Osteoblast (primary cell): ENCODE results near the gene STK40. TPM values are rescaled to one million over a fixed set of nuclear protein-coding genes. Genes with fewer than 3 reads are reported as not detected.
A peak's percentile ranks its signal among the peaks of the same experiment; 100 is the strongest.

Experiments
- DNase-seq: peaks from one replicate; pipeline ENCODE4 v3.0.0; 2011; ENCODE audit warnings: low spot score, mixed read lengths; ENCODE audit not compliant: insufficient read length; ENCODE audit errors: missing footprints
- H2AFZ ChIP-seq: 2 replicates; pipeline ENCODE4 v1.6.0; 2011; ENCODE audit warnings: mild to moderate bottlenecking, low read length
- H3K27ac ChIP-seq: 2 replicates; pipeline ENCODE4 v1.5.1; 2011; ENCODE audit warnings: mild to moderate bottlenecking, low read depth, low read length, moderate library complexity
- H3K27me3 ChIP-seq: 2 replicates; pipeline ENCODE4 v1.6.0; 2012; ENCODE audit warnings: mild to moderate bottlenecking, control low read depth, inconsistent platforms, low read length, moderate library complexity; ENCODE audit not compliant: insufficient read depth
- H3K36me3 ChIP-seq: 2 replicates; pipeline ENCODE4 v1.5.1; 2011; ENCODE audit warnings: mild to moderate bottlenecking, low read length, control low read depth, moderate library complexity; ENCODE audit not compliant: insufficient read depth
- H3K4me1 ChIP-seq: 2 replicates; pipeline ENCODE4 v1.5.1; 2011; ENCODE audit warnings: mild to moderate bottlenecking, low read length, control low read depth, moderate library complexity; ENCODE audit not compliant: insufficient read depth
- H3K4me2 ChIP-seq: 2 replicates; pipeline ENCODE4 v1.6.0; 2011; ENCODE audit warnings: mild to moderate bottlenecking, low read length; ENCODE audit not compliant: insufficient read depth
- H3K4me3 ChIP-seq: fragments of 200-600 bp; sonication (generic); 3 replicates; pipeline ENCODE4 v1.5.1; 2012; ENCODE audit warnings: mild to moderate bottlenecking, low read length, inconsistent platforms; ENCODE audit not compliant: insufficient read depth
- H3K79me2 ChIP-seq: 2 replicates; pipeline ENCODE4 v1.6.0; 2012; ENCODE audit warnings: mild to moderate bottlenecking, low read length, control low read depth, inconsistent platforms; ENCODE audit not compliant: insufficient read depth
- H3K9me3 ChIP-seq: 2 replicates; pipeline ENCODE4 v1.5.1; 2011; ENCODE audit warnings: low read depth, low read length, control low read depth
- H4K20me1 ChIP-seq: 2 replicates; pipeline ENCODE4 v1.6.0; 2012; ENCODE audit warnings: mild to moderate bottlenecking, low read length, control low read depth; ENCODE audit not compliant: insufficient read depth
- total RNA-seq: library from RNA; depleted of rRNA; stranded (reverse); fragments of >200 nt; gene quantifications from 2 replicates; pipeline ENCODE4 v1.2.3, GENCODE V29; 2012
- TF ChIP-seq, protein P1 (sequence below): IDR thresholded peaks from 2 replicates; pipeline ENCODE4 v1.5.1; 2011; ENCODE audit warnings: mild to moderate bottlenecking, low read depth, low read length, moderate library complexity; ENCODE audit errors: extremely low read depth

Gene STK40
- total RNA-seq, 1 donor = 11.9 TPM

- no peaks in the 10 kb centered on the region for H3K36me3 ChIP-seq
- TF ChIP-seq, protein P1, sequence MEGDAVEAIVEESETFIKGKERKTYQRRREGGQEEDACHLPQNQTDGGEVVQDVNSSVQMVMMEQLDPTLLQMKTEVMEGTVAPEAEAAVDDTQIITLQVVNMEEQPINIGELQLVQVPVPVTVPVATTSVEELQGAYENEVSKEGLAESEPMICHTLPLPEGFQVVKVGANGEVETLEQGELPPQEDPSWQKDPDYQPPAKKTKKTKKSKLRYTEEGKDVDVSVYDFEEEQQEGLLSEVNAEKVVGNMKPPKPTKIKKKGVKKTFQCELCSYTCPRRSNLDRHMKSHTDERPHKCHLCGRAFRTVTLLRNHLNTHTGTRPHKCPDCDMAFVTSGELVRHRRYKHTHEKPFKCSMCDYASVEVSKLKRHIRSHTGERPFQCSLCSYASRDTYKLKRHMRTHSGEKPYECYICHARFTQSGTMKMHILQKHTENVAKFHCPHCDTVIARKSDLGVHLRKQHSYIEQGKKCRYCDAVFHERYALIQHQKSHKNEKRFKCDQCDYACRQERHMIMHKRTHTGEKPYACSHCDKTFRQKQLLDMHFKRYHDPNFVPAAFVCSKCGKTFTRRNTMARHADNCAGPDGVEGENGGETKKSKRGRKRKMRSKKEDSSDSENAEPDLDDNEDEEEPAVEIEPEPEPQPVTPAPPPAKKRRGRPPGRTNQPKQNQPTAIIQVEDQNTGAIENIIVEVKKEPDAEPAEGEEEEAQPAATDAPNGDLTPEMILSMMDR = no peak
- H2AFZ ChIP-seq = no peak overlapping the region
- DNase-seq = no peak
- peaks cover under 1% of the 10 kb centered on the region for H4K20me1 ChIP-seq
- H3K79me2 ChIP-seq = no peaks in the 10 kb centered on the region
- H3K4me2 ChIP-seq = no peak overlapping the region
- H3K27me3 ChIP-seq = no peaks in the 10 kb centered on the region
- H3K4me1 ChIP-seq = no peaks in the 10 kb centered on the region
- no peaks in the 10 kb centered on the region for H3K9me3 ChIP-seq
- no peak overlapping the region for H3K27ac ChIP-seq
- H3K4me3 ChIP-seq = no peak overlapping the region
Observed at GRCh38 chr1:36329817-36330216, 55.9 kb downstream of the STK40 start.

- no peaks in the 10 kb centered on the region for H3K27me3 ChIP-seq
- TF ChIP-seq, protein P1 = no peak
- H3K79me2 ChIP-seq = no peaks in the 10 kb centered on the region
- H2AFZ ChIP-seq = no peak overlapping the region
- no peak overlapping the region for H3K4me2 ChIP-seq
- no peak overlapping the region for H3K27ac ChIP-seq
- no peaks in the 10 kb centered on the region for H3K36me3 ChIP-seq
- H4K20me1 ChIP-seq = no peaks in the 10 kb centered on the region
- H3K9me3 ChIP-seq = no peaks in the 10 kb centered on the region
- peak; percentile 74 for DNase-seq
- peaks cover 4% of the 10 kb centered on the region for H3K4me1 ChIP-seq
- H3K4me3 ChIP-seq = no peak overlapping the region
Observed at GRCh38 chr1:36328713-36329112, 57.0 kb downstream of the STK40 start.

GRCh38 chr1:36328088-36328480 lies 57.6 kb downstream of the STK40 start:
- Histone ChIP-seq H3K27ac (no peak overlapping the region), H2AFZ (no peak overlapping the region)
- TF ChIP-seq, protein P1 = no peak

GRCh38 chr1:36327421-36328087 lies 58.2 kb downstream of the STK40 start:
- H3K4me3 ChIP-seq = no peak overlapping the region
- no peak overlapping the region for H2AFZ ChIP-seq
- H3K36me3 ChIP-seq = no peaks in the 10 kb centered on the region
- no peak overlapping the region for H3K27ac ChIP-seq
- TF ChIP-seq, protein P1 = no peak
- peaks cover 4% of the 10 kb centered on the region for H3K4me1 ChIP-seq
- no peaks in the 10 kb centered on the region for H4K20me1 ChIP-seq
- H3K4me2 ChIP-seq = no peak overlapping the region
- H3K27me3 ChIP-seq = no peaks in the 10 kb centered on the region
- no peaks in the 10 kb centered on the region for H3K79me2 ChIP-seq
- DNase-seq = peak; percentile 89
- H3K9me3 ChIP-seq = no peaks in the 10 kb centered on the region

More at GRCh38 chr1:36328088-36328480, 57.6 kb downstream of the STK40 start:
- H3K79me2 ChIP-seq = no peaks in the 10 kb centered on the region
- peaks cover 4% of the 10 kb centered on the region for H3K4me1 ChIP-seq
- no peaks in the 10 kb centered on the region for H4K20me1 ChIP-seq
- DNase-seq = peak; percentile 50
- no peak overlapping the region for H3K4me3 ChIP-seq
- H3K27me3 ChIP-seq = no peaks in the 10 kb centered on the region
- no peaks in the 10 kb centered on the region for H3K36me3 ChIP-seq
- no peak overlapping the region for H3K4me2 ChIP-seq
- H3K9me3 ChIP-seq = no peaks in the 10 kb centered on the region
